Measurements from ENCODE around the gene PABPC1L2A.
"Not testable (repeated sequence)": the region's sequence is repeated elsewhere in the genome, so short reads cannot be mapped to it uniquely, and the experiment has no call there.

The PABPC1L2A gene

DNA sequence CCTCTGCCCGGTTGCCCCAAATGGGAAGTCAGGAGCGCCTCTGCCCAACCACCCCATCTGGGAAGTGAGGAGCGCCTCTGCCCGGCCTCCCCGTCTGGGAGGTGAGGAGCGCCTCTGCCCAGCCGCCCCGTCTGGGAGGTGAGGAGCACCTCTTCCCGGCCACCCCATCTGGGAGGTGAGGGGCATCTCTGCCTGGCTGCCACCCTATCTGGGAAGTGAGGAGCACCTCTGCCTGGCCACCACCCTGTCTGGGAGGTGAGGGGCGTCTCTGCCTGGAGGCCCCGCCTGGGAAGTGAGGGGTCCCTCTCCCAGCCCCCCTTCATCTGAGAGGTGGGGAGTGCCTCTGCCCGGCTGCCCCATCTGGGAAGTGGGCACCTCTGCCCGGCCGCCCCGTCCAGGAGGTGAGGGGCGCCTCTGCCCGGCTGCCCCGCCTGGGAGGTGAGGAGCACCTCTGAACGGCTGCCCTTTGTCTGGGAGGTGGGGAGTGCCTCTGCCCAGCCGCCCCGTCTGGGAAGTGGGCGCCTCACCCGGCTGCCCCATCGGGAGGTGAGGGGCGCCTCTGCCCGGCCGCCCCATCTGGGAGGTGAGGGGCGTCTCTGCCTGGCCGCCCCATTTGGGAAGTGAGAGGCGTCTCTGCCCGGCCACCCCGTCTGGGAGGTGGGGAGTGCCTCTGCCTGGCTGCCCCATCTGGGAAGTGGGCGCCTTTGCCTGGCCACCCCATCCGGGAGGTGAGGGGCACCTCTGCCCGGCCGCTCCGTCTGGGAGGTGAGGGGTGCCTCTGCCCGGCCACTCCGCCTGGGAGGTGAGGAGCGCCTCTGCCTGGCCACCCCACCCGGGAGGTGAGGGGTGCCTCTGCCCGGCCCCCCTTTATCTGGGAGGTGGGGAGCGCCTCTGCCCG, 10.6 kb downstream of the PABPC1L2A start:
- H3K4me3 ChIP-seq (ENCODE audit: low read depth, low read length): no peak overlapping the region
- TF ChIP-seq, protein P1, sequence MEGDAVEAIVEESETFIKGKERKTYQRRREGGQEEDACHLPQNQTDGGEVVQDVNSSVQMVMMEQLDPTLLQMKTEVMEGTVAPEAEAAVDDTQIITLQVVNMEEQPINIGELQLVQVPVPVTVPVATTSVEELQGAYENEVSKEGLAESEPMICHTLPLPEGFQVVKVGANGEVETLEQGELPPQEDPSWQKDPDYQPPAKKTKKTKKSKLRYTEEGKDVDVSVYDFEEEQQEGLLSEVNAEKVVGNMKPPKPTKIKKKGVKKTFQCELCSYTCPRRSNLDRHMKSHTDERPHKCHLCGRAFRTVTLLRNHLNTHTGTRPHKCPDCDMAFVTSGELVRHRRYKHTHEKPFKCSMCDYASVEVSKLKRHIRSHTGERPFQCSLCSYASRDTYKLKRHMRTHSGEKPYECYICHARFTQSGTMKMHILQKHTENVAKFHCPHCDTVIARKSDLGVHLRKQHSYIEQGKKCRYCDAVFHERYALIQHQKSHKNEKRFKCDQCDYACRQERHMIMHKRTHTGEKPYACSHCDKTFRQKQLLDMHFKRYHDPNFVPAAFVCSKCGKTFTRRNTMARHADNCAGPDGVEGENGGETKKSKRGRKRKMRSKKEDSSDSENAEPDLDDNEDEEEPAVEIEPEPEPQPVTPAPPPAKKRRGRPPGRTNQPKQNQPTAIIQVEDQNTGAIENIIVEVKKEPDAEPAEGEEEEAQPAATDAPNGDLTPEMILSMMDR (IDR thresholded peaks at IDR 0.05; ENCODE audit: low read depth, low read length, missing control alignments): no peak
- no peak for DNase-seq (ENCODE audit: low read depth)

DNA sequence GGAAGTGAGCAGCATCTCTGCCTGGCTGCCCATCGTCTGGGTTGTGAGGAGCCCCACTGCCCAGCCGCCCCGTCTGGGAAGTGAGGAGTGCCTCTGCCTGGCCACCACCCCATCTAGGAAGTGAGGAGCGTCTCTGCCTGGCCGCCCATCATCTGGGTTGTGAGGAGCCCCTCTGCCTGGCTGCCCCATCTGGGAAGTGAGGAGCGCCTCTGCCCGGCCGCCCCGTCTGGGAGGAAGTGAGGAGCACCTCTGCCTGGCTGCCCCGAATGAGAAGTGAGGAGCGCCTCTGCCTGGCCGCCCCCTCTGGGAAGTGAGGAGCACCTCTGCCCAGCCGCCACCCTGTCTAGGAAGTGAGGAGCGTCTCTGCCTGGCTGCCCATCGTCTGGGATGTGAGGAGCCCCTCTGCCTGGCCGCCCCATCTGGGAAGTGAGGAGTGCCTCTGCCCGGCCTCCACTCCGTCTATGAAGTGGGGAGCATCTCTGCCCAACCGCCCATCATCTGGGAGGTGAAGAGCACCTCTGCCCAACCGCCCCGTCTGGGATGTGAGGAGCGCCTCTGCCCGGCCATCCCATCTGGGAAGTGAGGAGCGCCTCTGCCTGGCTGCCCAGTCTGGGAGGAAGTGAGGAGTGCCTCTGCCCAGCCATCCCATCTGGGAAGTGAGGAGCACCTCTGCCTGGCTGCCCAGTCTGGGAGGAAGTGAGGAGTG, 11.4 kb downstream of the PABPC1L2A start:
- H3K4me3 ChIP-seq (ENCODE audit: low read depth, low read length); DNase-seq (ENCODE audit: low read depth): not testable (repeated sequence)

DNA sequence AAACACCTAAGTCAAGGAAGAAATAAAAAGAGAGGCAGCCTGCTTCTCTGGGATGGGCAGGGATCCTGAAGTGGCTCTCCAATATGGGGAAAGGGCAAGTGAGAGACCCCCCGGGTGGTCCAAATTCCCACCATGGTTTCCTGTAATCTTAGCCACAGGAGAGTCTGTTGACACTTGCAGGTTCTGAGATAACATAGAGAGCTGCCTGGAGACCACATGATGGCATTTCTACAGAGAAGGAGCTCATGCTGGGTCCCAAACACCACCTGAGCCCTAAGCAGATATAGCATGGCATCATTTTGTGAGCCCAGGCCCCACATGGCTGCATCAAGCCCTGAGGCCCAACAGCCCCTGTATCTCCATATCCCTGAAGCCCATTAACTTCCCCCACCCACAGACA, 50.4 kb downstream of the PABPC1L2A start:
- no peak for DNase-seq (ENCODE audit: low read depth)
- no peak overlapping the region for H3K4me3 ChIP-seq (ENCODE audit: low read depth, low read length)
- TF ChIP-seq, protein P1 (IDR thresholded peaks at IDR 0.05; ENCODE audit: low read depth, low read length, missing control alignments): no peak

Data from GM12864 (cell line).